ENCODE data around the gene ZNF211.

GRCh38 chr19:57587529-57587928, 45.4 kb upstream of the ZNF211 start:
- TF ChIP-seq CTCF (conservative IDR thresholded peaks at IDR 0.05 in 1 of 2, IDR thresholded peaks at IDR 0.05 in 1 of 2; ENCODE audit: extremely low read depth in 1 of 2, insufficient read depth in 1 of 2, low read depth in 1 of 2, low read length in 2 of 2), result no peak
- no peak for TF ChIP-seq EZH2 (IDR thresholded peaks at IDR 0.05; ENCODE audit: borderline replicate concordance, low read length)
